ENCODE data around the gene SP6. TPM values are rescaled to one million over a fixed set of nuclear protein-coding genes. Genes with fewer than 3 reads are reported as not detected.

SP6 gene
- total RNA-seq, 2 experiments from 2014 or later, result 0.12 TPM; not detected in 1

GRCh38 chr17:47860386-47860785 lies 9.4 kb upstream of the SP6 start:
- peaks cover 32% of the 10 kb centered on the region for H3K27me3 Mint-ChIP-seq
- no peak overlapping the region for H3K4me3 Mint-ChIP-seq
- no peaks in the 10 kb centered on the region for H3K36me3 Mint-ChIP-seq
- ATAC-seq, result no peak
- peak overlapping the region; percentile 2 for H3K27ac Mint-ChIP-seq
- peaks cover 8% of the 10 kb centered on the region for H3K4me1 Mint-ChIP-seq
- DNase-seq, result no peak
- no peaks in the 10 kb centered on the region for H3K9me3 Mint-ChIP-seq (ENCODE audit: low read depth)
- CTCF ChIA-PET, result interaction anchor here (0.6 to 1.2 kb wide), 3 partner anchors 10 to 49 kb away, joined by 3 read pairs; partner anchors contain the start of gene SCRN2

- Mint-ChIP-seq H3K4me1 (no peaks in the 10 kb centered on the region), H3K9me3 (ENCODE audit: low read depth) (no peaks in the 10 kb centered on the region), H3K4me3 (no peak overlapping the region), H3K27me3 (peaks cover 56% of the 10 kb centered on the region), H3K36me3 (no peaks in the 10 kb centered on the region), H3K27ac (no peak overlapping the region)
- ATAC-seq (no peak), DNase-seq (no peak)
- CTCF ChIA-PET, result interaction anchor here (1.2 to 2.2 kb wide), 4 partner anchors 11 to 32 kb away, joined by 3 to 8 read pairs (median 4); partner anchors contain the start of gene SCRN2
These were observed 6.8 kb upstream of the SP6 start for GRCh38 chr17:47857551-47858455.

GRCh38 chr17:47856830-47857229 lies 5.9 kb upstream of the SP6 start:
- H3K36me3 Mint-ChIP-seq, result no peaks in the 10 kb centered on the region
- CTCF ChIA-PET, result interaction anchor here (1.3 to 2.2 kb wide), 4 partner anchors 10 to 16 kb away, joined by 4 to 10 read pairs (median 6); partner anchors contain the start of gene SCRN2
- no peak for ATAC-seq
- no peak for DNase-seq
- no peak overlapping the region for H3K27ac Mint-ChIP-seq
- H3K4me3 Mint-ChIP-seq, result no peak overlapping the region
- H3K9me3 Mint-ChIP-seq (ENCODE audit: low read depth), result no peaks in the 10 kb centered on the region
- peaks cover 6% of the 10 kb centered on the region for H3K4me1 Mint-ChIP-seq
- peaks cover 66% of the 10 kb centered on the region for H3K27me3 Mint-ChIP-seq

GRCh38 chr17:47855737-47856136 lies 4.8 kb upstream of the SP6 start:
- CTCF ChIA-PET, result interaction anchor here (1.3 to 2.2 kb wide), 3 partner anchors 9 to 15 kb away, joined by 4 to 10 read pairs (median 5); partner anchors contain the start of gene SCRN2
- DNase-seq (no peak), ATAC-seq (no peak)
- no peak overlapping the region for H3K4me3 Mint-ChIP-seq
- no peaks in the 10 kb centered on the region for H3K9me3 Mint-ChIP-seq (ENCODE audit: low read depth)
- H3K4me1 Mint-ChIP-seq, result peaks cover 6% of the 10 kb centered on the region
- H3K27ac Mint-ChIP-seq, result no peak overlapping the region
- no peaks in the 10 kb centered on the region for H3K36me3 Mint-ChIP-seq
- peaks cover 69% of the 10 kb centered on the region for H3K27me3 Mint-ChIP-seq

DNA sequence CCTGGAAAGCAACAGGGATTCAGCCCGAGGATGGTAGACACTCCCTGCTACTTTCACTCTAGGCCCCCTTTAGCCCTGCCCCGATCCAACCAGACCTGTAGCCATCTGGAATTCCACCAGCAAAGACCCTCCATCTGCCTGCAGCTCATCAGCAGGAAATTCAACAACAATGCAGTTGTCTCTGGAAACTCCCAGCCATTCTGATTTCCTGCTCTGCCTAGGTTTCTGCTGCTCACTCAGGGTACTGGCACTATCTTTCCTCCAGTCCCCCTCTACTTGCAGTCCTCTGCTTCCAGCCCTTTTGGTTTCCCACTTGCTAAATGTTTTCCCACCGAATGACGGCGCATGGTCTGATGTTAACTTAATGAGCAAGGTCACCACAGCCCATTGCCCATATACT lies 2.7 kb upstream of the SP6 start:
- H3K9me3 Mint-ChIP-seq (ENCODE audit: low read depth), result no peaks in the 10 kb centered on the region
- no peaks in the 10 kb centered on the region for H3K36me3 Mint-ChIP-seq
- ATAC-seq (no peak), DNase-seq (no peak)
- H3K4me1 Mint-ChIP-seq, result peaks cover 11% of the 10 kb centered on the region
- CTCF ChIA-PET, result interaction anchor here (0.7 kb wide), 1 partner anchor 36 kb away, joined by 4 read pairs; no protein-coding TSS in a partner anchor
- H3K27me3 Mint-ChIP-seq, result peaks cover 82% of the 10 kb centered on the region
- H3K27ac Mint-ChIP-seq, result no peak overlapping the region
- H3K4me3 Mint-ChIP-seq, result no peak overlapping the region

GRCh38 chr17:47852113-47852949 lies 1.4 kb upstream of the SP6 start:
- DNase-seq (no peak), ATAC-seq (no peak)
- CTCF ChIA-PET, result interaction anchor here (0.6 to 14.0 kb wide), 6 partner anchors 9 to 118 kb away, joined by 3 to 365 read pairs (median 4); partner anchors contain the start of genes CDK5RAP3, SCRN2 and SP2
- peaks cover 11% of the 10 kb centered on the region for H3K4me1 Mint-ChIP-seq
- no peaks in the 10 kb centered on the region for H3K9me3 Mint-ChIP-seq (ENCODE audit: low read depth)
- H3K27ac Mint-ChIP-seq, result no peak overlapping the region
- peaks cover 88% of the 10 kb centered on the region for H3K27me3 Mint-ChIP-seq
- H3K4me3 Mint-ChIP-seq, result no peak overlapping the region
- no peaks in the 10 kb centered on the region for H3K36me3 Mint-ChIP-seq

- Mint-ChIP-seq H3K4me1 (peaks cover 13% of the 10 kb centered on the region), H3K36me3 (no peaks in the 10 kb centered on the region)
These were observed 775 bp upstream of the SP6 start for GRCh38 chr17:47851764-47852112.

GRCh38 chr17:47850373-47850691 lies 631 bp downstream of the SP6 start:
- H3K27me3 Mint-ChIP-seq, result peaks cover 90% of the 10 kb centered on the region
- H3K4me3 Mint-ChIP-seq, result no peak overlapping the region
- H3K4me1 Mint-ChIP-seq, result peaks cover 13% of the 10 kb centered on the region
- H3K27ac Mint-ChIP-seq, result no peak overlapping the region
- no peaks in the 10 kb centered on the region for H3K36me3 Mint-ChIP-seq
- ATAC-seq (no peak), DNase-seq (no peak)
- CTCF ChIA-PET, result interaction anchor here (1.2 to 14.0 kb wide), 4 partner anchors 9 to 71 kb away, joined by 3 to 365 read pairs (median 10); partner anchors contain the start of genes SCRN2 and SP2
- H3K9me3 Mint-ChIP-seq (ENCODE audit: low read depth), result no peaks in the 10 kb centered on the region

More at GRCh38 chr17:47851764-47852112, 775 bp upstream of the SP6 start:
- Mint-ChIP-seq H3K27me3 (peaks cover 90% of the 10 kb centered on the region), H3K27ac (no peak overlapping the region), H3K9me3 (ENCODE audit: low read depth) (no peaks in the 10 kb centered on the region), H3K4me3 (no peak overlapping the region)
- no peak for DNase-seq
- no peak for ATAC-seq
- CTCF ChIA-PET, result interaction anchor here (0.6 to 14.0 kb wide), 5 partner anchors 9 to 91 kb away, joined by 3 to 365 read pairs (median 4); partner anchors contain the start of genes SCRN2 and SP2

GRCh38 chr17:47848198-47848513 lies 2.8 kb downstream of the SP6 start:
- CTCF ChIA-PET, result interaction anchor here (0.6 to 14.0 kb wide), 9 partner anchors 7 to 122 kb away, joined by 3 to 365 read pairs (median 7); partner anchors contain the start of genes CDK5RAP3, LRRC46, MRPL10 and SCRN2
- no peak for ATAC-seq
- no peak overlapping the region for H3K4me3 Mint-ChIP-seq
- no peak for DNase-seq
- no peaks in the 10 kb centered on the region for H3K9me3 Mint-ChIP-seq (ENCODE audit: low read depth)
- peaks cover 13% of the 10 kb centered on the region for H3K4me1 Mint-ChIP-seq
- peaks cover 82% of the 10 kb centered on the region for H3K27me3 Mint-ChIP-seq
- no peaks in the 10 kb centered on the region for H3K36me3 Mint-ChIP-seq
- no peak overlapping the region for H3K27ac Mint-ChIP-seq

- Mint-ChIP-seq H3K27me3 (peaks cover 77% of the 10 kb centered on the region), H3K27ac (no peak overlapping the region), H3K9me3 (ENCODE audit: low read depth) (no peaks in the 10 kb centered on the region), H3K4me1 (peaks cover 17% of the 10 kb centered on the region), H3K36me3 (no peaks in the 10 kb centered on the region), H3K4me3 (no peak overlapping the region)
- DNase-seq, result no peak
- ATAC-seq, result no peak
- CTCF ChIA-PET, result interaction anchor here (0.6 to 14.0 kb wide), 14 partner anchors 9 to 170 kb away, joined by 3 to 365 read pairs (median 4); partner anchors contain the start of genes CDK5RAP3, LRRC46, MRPL10 and PNPO
These were observed 3.4 kb downstream of the SP6 start for GRCh38 chr17:47847341-47848197.

DNA sequence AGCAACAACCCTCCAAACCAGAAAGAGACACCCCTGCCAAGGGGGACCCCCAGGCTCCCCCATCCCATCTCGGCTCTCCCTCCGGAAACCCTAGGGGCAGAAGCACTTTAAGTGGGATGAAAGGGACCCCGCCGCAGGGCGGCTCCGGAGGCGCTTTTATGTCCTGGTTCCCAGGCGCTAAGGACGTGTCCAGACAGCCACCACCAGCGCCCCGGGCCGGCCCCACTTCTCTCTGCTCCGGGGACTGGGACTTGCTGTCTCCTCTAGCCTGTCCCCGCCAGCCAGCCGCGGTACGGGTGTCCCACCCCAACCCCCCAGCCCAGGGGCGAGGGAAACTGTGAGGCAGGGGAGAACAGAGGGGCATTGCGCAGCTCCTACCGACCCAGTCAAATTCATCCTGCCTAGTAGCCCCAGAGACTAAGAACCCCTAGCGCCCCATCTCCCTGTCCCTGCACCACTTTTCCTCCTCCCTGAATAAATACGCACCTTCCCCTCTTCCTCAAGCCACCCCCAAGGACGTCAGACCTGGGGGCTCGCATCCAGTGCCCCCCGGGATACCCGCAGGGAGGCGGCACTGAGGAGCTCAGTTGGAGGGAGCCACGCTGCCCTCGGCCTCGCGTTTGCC lies 4.1 kb downstream of the SP6 start:
- ATAC-seq (no peak), DNase-seq (no peak)
- Mint-ChIP-seq H3K36me3 (no peaks in the 10 kb centered on the region), H3K27ac (no peak overlapping the region), H3K27me3 (peaks cover 69% of the 10 kb centered on the region), H3K9me3 (ENCODE audit: low read depth) (no peaks in the 10 kb centered on the region), H3K4me3 (no peak overlapping the region), H3K4me1 (peaks cover 16% of the 10 kb centered on the region)
- CTCF ChIA-PET, result interaction anchor here (0.7 to 14.0 kb wide), 12 partner anchors 9 to 171 kb away, joined by 3 to 365 read pairs (median 4); partner anchors contain the start of genes CDK5RAP3, LRRC46, MRPL10 and PNPO

DNA sequence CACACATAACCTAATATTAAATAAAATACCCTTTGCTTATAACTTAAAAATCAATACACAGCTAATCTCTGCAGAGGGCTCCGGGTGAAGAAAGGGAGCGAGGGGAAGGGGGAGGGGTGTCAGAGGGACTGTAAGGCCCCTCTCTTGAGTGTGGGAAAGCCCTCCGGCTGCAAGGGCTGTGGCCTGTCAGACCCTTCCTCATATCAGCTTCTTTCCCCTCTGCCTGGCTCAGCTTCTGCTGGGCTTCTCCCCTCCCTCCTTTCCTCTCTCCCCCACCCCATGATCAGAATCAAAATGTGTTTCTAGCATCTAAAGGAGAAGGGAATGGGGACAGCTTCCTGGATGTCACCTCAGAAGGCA lies 5.3 kb downstream of the SP6 start:
- H3K4me3 Mint-ChIP-seq, result no peak overlapping the region
- CTCF ChIA-PET, result interaction anchor here (2.1 to 14.0 kb wide), 3 partner anchors 11 to 124 kb away, joined by 5 to 365 read pairs (median 34); partner anchors contain the start of genes CDK5RAP3 and SP2
- no peaks in the 10 kb centered on the region for H3K36me3 Mint-ChIP-seq
- H3K27me3 Mint-ChIP-seq, result peaks cover 65% of the 10 kb centered on the region
- H3K9me3 Mint-ChIP-seq (ENCODE audit: low read depth), result no peaks in the 10 kb centered on the region
- ATAC-seq (no peak), DNase-seq (no peak)
- H3K4me1 Mint-ChIP-seq, result peaks cover 24% of the 10 kb centered on the region
- H3K27ac Mint-ChIP-seq, result no peak overlapping the region

Data from activated CD8-positive, alpha-beta memory T cell treated with anti-CD3 and anti-CD28 coated beads, Interleukin-2, amount 10 ng/mL, durations not matched to agents 7 days and 5 days (primary cell).